ENCODE results near the gene SMARCB1. TPM values are rescaled to one million over a fixed set of nuclear protein-coding genes. Genes with fewer than 3 reads are reported as not detected.

Gene SMARCB1
- total RNA-seq, 1 donor = 55.2 TPM

DNA sequence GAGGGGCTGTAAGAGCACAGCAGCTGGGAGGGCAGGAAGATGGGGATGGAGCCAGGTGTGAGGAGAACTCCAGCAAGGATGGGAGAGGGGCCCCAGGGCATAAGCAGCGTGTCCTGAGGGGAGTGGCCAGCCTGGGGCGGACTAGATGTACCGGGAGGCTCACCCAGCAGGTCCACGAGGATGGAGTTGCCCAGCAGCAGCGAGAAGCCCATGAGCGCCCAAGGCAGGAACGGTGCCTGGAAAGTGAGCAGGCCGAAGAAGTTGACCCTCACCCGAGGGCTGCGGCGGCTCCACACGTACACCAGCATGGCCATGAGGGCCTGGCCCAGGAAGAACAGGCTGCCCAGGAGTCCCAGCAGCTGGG lies 50.7 kb downstream of the SMARCB1 start:
- TF ChIP-seq, protein P1, sequence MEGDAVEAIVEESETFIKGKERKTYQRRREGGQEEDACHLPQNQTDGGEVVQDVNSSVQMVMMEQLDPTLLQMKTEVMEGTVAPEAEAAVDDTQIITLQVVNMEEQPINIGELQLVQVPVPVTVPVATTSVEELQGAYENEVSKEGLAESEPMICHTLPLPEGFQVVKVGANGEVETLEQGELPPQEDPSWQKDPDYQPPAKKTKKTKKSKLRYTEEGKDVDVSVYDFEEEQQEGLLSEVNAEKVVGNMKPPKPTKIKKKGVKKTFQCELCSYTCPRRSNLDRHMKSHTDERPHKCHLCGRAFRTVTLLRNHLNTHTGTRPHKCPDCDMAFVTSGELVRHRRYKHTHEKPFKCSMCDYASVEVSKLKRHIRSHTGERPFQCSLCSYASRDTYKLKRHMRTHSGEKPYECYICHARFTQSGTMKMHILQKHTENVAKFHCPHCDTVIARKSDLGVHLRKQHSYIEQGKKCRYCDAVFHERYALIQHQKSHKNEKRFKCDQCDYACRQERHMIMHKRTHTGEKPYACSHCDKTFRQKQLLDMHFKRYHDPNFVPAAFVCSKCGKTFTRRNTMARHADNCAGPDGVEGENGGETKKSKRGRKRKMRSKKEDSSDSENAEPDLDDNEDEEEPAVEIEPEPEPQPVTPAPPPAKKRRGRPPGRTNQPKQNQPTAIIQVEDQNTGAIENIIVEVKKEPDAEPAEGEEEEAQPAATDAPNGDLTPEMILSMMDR (IDR thresholded peaks at IDR 0.05; ENCODE audit: insufficient read depth, low read length) = no peak
- no peak for DNase-seq (ENCODE audit: low read depth)
- no peak overlapping the region for H3K4me3 ChIP-seq (ENCODE audit: low read depth, low read length)

DNA sequence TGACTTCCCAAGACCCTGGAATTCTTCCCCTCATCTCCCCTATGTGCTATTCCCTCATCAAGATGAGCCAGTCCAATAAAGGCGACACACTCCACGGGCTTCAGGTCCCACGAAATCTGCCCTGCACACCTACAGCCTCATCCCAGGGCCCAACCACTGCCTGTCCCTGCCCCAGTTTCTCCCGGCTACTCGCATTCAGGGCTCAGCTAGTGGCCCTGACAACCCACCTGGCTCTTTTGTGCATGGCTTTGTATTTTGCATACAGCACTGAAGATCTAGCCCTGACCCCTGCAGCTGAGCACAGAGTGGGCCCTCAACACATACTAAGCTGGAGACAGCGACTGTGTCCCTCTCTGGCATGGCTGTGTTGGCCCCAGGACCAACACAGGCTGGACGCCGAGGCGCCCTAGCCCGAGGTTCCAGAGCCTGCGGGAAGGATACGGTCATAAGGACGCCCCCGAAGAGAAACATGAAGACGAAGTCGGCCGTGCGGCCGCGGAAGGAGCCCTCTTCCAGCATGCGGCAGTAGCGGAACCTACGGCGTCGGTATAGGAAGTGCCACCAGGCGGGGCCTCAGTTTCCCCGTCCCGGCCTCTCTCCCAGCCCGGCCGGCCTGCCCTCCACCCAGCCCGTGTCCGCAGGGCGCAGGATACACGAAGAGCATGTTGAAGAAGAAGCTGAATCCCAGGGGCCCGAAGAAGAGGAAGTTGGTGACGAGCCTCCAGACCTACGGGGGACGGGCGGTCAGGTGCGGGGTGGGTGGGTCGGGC lies 51.3 kb downstream of the SMARCB1 start:
- no peak for DNase-seq (ENCODE audit: low read depth)
- TF ChIP-seq, protein P1 (IDR thresholded peaks at IDR 0.05; ENCODE audit: insufficient read depth, low read length) = no peak
- H3K4me3 ChIP-seq (ENCODE audit: low read depth, low read length) = no peak overlapping the region

DNA sequence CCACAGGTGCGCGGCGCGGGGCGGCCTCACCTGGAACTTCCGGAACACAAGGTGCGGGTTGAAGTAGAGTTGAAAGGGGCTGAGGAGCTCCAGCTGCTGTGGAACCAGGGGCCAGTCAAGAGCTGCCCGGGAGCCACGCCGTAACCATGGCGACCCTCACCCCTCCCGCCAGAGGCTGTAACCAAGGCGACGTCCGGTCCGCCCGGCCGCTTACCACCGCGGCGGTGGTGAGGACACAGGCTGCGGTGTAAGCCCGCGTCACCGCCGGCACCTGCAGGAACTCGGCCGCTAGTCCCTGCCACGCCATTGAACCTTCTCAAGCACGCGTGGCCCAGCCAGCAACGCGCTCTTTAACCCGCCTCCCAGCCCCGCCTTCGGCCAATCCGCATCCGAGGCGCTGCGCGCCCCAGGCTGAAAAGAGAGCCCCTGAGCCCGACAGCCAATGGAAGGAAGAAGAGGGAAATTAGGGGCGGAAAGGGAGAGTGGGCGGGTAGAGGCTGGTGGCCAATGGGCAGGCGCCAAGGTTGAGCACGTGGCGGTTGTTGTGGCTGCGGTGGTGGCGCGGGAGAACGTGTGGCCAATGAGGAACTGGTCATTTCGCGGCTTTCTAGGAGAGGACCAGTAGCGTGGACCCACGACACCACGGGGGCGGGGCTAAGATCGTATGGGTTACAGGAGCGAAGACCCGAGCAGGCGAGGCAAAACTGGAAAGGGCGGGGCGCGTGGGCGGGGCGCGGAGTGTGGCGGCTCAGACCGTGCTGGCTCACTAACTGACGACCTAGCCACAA lies 52.1 kb downstream of the SMARCB1 start, which contains the start of gene DERL3:
TSS of gene DERL3 (minus strand) at position 326 of the 788 bp plus-strand sequence. CDS start at position 307, 19 bp downstream.
- TF ChIP-seq, protein P1 (IDR thresholded peaks at IDR 0.05; ENCODE audit: insufficient read depth, low read length) = no peak
- DNase-seq (ENCODE audit: low read depth) = peak; percentile 92
- peak within 1 kb of the TSS; percentile 51 for H3K4me3 ChIP-seq (ENCODE audit: low read depth, low read length)

DNA sequence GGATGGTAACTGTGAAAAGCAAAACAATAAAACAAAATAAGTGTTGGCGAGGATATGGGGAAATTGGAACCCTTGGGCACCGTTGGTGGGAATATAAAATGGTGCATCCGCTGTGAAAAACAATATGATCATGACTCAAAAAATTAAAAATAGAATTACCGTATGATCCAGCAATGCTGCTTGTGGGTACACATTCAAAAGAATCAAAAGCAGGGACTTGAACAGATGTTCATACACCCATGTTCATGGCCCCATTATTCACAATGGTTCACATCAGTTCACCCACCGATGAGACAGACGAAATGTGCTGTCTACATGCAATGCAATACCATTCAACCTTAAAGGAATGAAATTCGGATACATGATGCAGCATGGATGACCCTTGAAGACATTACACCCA lies 53.3 kb downstream of the SMARCB1 start:
- TF ChIP-seq, protein P1 (IDR thresholded peaks at IDR 0.05; ENCODE audit: insufficient read depth, low read length) = no peak
- DNase-seq (ENCODE audit: low read depth) = no peak
- H3K4me3 ChIP-seq (ENCODE audit: low read depth, low read length) = no peak overlapping the region

DNA sequence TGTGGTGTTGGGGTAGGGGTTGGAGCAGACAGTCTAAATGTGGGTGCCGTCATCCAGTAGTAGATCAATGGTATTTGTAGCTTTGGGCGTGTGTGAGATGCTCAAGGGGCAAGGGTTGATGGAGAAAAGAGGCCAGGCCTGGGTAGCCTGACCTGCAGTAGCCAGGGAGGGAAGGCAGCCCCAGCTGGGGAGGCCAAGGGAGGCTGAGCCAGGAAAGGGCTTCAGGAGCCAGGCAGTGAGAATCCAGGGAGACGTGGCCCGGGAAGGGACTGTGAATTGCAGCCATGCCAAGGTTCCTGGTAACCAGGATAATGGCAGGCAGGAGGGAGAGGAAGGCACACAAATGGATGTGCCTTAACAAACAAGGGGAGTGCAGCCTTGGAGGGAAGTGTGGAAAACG lies 54.5 kb downstream of the SMARCB1 start:
- no peak overlapping the region for H3K4me3 ChIP-seq (ENCODE audit: low read depth, low read length)
- TF ChIP-seq, protein P1 (IDR thresholded peaks at IDR 0.05; ENCODE audit: insufficient read depth, low read length) = no peak
- no peak for DNase-seq (ENCODE audit: low read depth)

DNA sequence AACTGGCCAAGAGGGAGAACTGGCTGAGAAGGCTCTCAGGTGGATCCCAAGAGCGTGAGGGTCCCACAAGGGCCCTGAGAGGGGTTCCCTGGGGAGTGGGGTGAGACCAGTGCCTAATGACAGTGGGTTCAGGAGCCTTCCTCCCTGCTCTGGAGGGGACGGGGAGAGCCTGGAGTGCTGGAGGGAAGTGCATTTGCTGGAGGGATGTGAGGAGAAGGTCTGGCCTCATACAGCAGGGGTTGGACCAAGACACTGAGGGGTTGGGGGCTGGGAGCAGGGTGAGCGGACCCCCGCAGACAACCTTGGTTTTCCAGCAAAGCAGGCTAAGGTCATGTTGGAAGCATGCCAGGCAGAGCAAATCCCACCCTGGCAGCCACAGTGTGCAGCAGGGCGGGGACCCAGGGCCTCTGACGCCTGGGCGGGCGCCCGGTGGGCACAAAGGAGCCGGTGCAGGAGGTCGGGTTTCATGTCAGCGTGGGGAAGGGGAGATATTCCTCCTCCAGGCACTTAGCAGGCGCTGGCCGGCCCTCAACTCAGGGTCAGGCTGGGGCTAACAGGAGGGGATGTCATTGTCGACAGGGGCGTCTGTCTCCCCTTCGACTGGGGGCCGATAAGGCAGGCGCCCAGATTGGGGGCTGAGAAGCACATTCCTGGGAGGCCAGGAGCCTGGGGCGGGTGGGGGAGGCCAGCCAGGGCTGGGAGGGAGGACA lies 55.1 kb downstream of the SMARCB1 start:
- TF ChIP-seq, protein P1 (IDR thresholded peaks at IDR 0.05; ENCODE audit: insufficient read depth, low read length) = no peak
- no peak overlapping the region for H3K4me3 ChIP-seq (ENCODE audit: low read depth, low read length)
- DNase-seq (ENCODE audit: low read depth) = no peak
